HL-60 (cell line): ENCODE measurements around the gene ITIH4.

Experiments
- GABPA ChIP-seq: IDR thresholded peaks from 2 replicates; pipeline ENCODE4 v1.6.1; 2012; ENCODE audit warnings: low read depth
- POLR2AphosphoS5 ChIP-seq: IDR thresholded peaks from 2 replicates; pipeline ENCODE4 v1.6.1; 2012; ENCODE audit warnings: low read depth
- SPI1 ChIP-seq: IDR thresholded peaks from 2 replicates; pipeline ENCODE4 v1.6.1; 2012; ENCODE audit warnings: low read depth, mild to moderate bottlenecking, borderline replicate concordance
- TF ChIP-seq, protein P1 (sequence below): IDR thresholded peaks from one replicate; pipeline ENCODE4 v1.5.1; 2011; ENCODE audit warnings: low read length, control low read depth, inconsistent platforms; ENCODE audit not compliant: insufficient read depth
- TF ChIP-seq, protein P2 (sequence below): IDR thresholded peaks from 2 replicates; pipeline ENCODE4 v1.6.1; 2012; ENCODE audit warnings: low read depth; ENCODE audit not compliant: insufficient replicate concordance

DNA sequence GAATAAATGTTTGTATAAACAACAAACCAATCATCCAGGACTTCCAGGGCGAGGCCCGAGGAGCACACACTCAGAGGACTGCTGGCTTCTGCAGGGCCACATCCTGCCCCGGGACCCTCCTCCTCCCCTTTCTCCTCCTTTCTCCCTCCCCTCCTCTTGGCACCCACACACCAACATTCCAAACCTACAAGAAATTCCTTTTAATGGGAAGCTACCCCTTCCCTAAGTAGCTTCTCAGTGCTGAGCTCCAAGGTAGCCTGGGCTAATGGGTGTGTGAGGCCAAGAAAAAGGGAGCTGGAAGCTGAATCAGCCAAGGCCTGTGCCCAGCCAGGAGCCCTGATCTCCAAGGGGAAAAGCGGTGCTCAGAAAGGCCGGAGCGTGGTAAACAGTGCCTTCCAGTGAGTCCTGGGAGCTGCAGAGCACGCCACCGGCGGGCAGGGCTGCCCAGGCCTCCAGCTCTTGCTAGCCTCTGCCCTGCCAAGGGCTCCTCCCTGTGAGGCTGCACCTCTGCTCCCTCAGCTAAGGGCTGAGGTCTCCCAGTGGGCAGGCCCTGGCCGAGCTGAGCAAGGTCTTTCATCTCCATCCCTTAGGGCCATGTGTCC lies 32.0 kb downstream of the ITIH4 start:
- TF ChIP-seq, protein P1, sequence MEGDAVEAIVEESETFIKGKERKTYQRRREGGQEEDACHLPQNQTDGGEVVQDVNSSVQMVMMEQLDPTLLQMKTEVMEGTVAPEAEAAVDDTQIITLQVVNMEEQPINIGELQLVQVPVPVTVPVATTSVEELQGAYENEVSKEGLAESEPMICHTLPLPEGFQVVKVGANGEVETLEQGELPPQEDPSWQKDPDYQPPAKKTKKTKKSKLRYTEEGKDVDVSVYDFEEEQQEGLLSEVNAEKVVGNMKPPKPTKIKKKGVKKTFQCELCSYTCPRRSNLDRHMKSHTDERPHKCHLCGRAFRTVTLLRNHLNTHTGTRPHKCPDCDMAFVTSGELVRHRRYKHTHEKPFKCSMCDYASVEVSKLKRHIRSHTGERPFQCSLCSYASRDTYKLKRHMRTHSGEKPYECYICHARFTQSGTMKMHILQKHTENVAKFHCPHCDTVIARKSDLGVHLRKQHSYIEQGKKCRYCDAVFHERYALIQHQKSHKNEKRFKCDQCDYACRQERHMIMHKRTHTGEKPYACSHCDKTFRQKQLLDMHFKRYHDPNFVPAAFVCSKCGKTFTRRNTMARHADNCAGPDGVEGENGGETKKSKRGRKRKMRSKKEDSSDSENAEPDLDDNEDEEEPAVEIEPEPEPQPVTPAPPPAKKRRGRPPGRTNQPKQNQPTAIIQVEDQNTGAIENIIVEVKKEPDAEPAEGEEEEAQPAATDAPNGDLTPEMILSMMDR = no peak
- TF ChIP-seq, protein P2, sequence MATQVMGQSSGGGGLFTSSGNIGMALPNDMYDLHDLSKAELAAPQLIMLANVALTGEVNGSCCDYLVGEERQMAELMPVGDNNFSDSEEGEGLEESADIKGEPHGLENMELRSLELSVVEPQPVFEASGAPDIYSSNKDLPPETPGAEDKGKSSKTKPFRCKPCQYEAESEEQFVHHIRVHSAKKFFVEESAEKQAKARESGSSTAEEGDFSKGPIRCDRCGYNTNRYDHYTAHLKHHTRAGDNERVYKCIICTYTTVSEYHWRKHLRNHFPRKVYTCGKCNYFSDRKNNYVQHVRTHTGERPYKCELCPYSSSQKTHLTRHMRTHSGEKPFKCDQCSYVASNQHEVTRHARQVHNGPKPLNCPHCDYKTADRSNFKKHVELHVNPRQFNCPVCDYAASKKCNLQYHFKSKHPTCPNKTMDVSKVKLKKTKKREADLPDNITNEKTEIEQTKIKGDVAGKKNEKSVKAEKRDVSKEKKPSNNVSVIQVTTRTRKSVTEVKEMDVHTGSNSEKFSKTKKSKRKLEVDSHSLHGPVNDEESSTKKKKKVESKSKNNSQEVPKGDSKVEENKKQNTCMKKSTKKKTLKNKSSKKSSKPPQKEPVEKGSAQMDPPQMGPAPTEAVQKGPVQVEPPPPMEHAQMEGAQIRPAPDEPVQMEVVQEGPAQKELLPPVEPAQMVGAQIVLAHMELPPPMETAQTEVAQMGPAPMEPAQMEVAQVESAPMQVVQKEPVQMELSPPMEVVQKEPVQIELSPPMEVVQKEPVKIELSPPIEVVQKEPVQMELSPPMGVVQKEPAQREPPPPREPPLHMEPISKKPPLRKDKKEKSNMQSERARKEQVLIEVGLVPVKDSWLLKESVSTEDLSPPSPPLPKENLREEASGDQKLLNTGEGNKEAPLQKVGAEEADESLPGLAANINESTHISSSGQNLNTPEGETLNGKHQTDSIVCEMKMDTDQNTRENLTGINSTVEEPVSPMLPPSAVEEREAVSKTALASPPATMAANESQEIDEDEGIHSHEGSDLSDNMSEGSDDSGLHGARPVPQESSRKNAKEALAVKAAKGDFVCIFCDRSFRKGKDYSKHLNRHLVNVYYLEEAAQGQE = no peak
- no peak for TF ChIP-seq POLR2AphosphoS5
- no peak for TF ChIP-seq GABPA
- no peak for TF ChIP-seq SPI1
